GM18873 (cell line): ENCODE data around the gene VAMP4.

ENCODE experiments used
- ATAC-seq: cut with Tn5 transposase; IDR thresholded peaks from one replicate; pipeline ENCODE4 v1.9.1; 2021; ENCODE audit warnings: mild to moderate bottlenecking, moderate library complexity, moderate number of reproducible peaks; ENCODE audit not compliant: unreplicated experiment, low FRiP score

VAMP4 gene, protein sequence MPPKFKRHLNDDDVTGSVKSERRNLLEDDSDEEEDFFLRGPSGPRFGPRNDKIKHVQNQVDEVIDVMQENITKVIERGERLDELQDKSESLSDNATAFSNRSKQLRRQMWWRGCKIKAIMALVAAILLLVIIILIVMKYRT

DNA sequence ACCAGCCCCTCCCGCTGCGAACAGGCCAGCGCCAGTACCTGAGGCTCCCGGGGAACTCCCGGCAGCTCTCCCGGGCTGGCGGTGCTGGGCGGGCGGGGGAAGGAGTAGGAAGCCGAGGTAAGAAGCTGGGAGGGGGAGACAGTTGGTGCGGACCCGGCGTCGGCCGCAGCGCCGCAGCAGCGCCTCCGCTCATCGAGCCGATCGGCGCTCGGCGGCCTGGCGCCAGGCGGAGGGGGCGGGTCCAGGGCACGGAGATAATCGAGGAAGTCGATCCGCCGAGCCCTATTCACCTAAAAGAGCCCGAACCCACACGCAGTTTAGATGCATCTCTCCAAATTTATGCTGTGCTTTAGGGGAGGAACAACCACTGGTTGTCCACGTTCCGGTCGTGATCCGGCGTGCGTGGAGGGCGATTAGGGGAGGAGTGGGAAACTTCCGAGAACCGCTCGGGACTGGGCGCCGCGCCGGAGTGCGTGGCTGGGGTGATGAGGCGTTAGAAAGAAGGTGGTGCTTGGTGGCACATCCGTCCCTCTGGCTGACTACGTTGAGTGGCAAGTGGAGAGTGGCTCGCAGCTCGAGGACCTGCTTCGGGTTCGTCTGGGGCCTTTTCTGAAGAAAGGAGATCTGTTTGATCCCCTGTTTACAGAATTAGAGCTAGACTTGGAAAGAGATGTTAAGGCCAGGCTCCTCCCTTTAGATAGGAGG, at the start of gene VAMP4:
Gene VAMP4 (minus strand): TSS at position 194 of the 705 bp plus-strand sequence. CDS start 3,651 bp downstream, outside the sequence.
- peak; percentile 90 for ATAC-seq

DNA sequence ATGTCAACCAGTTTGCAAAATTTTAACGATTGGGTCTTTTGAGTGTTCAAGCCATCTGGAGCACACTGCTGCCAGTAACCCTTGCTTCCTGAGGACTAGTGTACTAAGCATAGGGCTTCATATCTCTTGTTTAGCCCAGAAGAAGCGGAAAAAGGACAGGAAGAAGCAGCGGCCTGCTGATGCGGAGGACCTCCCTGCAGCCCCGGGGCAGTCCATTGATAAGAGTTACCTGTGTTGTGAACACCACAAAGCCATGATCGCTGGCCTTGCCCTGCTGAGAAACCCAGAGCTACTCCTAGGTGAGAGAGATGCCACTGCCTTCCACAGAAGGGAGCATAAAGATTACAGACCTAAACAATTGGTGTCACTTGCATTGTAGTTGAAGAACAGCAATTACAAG, 48.5 kb upstream of the VAMP4 start:
- ATAC-seq: no peak

DNA sequence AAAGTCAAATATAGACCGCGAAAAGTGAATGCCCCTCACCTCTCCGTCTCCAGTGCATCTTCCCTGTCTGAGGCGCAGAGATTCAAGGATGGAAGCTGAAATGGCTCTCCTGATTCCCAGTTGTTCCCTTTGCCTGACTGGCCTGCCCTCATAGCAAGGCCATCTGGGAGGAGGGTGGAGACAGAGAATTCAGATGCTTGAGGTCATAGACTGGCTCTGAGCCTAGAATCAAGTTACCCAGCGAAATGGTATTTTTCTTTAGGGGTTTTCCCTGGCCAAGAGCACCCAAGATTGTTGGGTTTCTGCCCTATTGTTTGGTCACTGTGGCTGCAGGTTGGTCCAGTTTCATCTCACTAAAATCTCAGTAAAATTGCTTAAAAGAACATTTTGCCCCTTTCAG, 46.8 kb upstream of the VAMP4 start:
- ATAC-seq: no peak

DNA sequence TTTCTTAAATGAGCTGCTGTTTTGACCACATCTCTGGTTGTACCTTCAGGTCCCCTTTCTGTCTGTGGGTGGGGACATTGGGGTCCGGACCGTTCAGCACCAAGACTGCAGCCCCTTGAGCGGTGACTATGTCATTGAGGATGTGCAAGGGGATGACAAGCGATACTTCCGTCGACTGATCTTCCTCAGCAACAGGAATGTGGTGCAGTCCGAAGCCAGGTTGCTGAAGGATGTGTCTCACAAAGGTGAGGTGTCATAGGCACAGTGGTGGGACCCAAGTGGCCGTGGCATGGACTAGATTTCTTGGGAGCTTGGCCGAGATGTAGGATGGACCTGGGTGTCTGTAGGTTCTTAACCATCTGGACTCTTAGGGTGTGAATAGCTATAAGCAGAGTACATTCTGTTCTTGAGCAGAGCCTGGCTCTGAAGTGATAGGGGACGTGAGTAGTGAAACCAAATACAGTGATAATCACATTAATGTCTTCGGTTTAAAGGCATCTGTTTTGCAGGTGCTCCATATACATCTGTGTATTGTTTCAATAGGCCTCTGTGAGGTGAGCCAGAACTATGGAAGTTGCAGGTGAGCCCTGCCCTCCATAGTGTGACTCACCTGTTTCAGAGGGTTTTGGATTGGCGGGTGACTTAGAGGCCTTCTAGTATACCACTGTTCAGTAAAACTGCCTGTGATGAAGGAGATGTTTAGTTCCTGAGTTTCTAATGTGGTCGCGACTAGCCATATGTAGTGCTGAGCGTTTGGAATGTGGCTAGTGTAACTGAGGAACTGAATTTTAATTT, 46.0 kb upstream of the VAMP4 start:
- ATAC-seq: no peak

DNA sequence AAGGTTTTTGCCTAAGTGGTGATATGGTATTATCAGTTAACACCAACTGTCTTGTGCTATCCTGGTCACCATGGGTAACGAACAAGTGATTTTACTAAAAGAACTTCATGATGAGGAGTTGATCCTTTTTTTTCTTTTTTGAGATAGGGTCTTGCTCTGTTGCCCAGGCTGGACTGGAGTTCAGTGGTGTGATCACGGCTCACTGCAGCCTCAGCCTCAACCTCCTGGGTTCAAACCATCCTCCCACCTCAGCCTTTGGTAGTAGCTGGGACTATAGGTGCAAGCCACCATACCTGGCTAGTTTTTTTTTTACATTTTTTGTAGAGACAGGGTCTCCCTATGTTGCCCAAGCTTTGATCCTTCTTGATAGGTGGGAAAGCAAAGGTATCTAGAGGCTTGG, 44.7 kb upstream of the VAMP4 start:
- ATAC-seq: no peak

DNA sequence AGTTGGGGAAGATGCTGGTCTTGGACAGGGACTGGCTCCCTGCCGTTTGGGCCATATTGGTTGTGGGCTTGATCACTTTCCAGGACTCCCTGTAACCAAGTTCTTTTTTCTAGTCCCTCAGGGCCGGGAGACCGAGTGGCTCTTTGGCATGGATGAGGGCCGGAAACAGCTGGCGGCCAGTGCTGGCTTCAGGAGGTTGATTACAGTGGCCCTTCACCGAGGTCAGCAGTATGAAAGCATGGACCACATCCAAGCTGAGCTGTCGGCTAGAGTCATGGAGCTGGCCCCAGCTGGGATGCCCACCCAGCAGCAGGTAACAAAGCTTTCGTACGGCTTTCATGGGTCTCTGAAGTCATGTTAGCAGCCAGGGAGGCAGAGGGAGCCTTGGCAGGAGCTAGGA, 43.9 kb upstream of the VAMP4 start:
- ATAC-seq: no peak

DNA sequence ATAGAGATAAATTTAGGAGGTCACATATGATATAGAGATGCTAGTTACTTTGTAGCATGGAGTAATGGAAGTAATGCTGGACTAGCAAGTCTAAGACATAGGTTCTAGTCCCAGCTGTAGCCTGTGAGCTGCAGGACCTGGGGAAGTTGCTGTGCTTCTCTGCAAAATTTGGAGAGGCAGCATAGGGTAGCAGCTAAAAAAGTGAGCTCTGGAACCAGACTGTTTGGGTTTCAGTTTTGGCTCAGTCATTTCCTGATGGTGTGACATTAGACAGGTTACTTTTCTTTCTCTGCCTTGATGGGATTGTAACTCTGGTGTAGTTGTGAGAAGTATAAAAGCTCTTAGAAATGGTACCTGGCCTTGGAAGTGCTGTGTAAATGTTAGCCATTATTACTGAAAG, 42.9 kb upstream of the VAMP4 start:
- no peak for ATAC-seq

DNA sequence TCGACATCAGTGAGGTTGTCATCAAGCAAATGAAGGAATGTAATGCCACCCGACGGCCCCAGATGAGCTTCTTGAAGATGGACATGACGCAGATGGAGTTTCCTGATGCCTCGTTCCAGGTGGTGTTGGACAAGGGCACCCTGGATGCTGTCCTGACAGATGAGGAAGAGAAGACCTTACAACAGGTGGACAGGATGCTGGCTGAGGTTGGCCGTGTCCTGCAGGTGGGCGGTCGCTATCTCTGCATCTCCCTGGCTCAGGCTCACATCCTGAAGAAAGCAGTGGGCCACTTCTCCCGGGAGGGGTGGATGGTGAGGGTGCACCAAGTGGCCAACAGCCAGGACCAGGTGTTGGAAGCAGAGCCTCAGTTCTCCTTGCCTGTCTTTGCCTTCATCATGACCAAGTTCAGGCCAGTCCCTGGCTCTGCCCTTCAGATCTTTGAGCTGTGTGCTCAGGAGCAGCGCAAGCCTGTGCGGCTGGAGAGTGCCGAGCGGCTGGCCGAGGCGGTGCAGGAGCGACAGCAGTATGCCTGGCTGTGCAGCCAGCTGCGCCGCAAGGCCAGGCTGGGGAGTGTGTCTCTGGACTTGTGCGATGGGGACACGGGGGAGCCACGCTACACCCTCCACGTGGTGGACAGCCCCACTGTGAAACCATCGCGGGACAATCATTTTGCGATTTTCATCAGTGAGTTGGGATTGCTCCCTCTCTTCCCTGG, 42.1 kb upstream of the VAMP4 start:
- no peak for ATAC-seq

DNA sequence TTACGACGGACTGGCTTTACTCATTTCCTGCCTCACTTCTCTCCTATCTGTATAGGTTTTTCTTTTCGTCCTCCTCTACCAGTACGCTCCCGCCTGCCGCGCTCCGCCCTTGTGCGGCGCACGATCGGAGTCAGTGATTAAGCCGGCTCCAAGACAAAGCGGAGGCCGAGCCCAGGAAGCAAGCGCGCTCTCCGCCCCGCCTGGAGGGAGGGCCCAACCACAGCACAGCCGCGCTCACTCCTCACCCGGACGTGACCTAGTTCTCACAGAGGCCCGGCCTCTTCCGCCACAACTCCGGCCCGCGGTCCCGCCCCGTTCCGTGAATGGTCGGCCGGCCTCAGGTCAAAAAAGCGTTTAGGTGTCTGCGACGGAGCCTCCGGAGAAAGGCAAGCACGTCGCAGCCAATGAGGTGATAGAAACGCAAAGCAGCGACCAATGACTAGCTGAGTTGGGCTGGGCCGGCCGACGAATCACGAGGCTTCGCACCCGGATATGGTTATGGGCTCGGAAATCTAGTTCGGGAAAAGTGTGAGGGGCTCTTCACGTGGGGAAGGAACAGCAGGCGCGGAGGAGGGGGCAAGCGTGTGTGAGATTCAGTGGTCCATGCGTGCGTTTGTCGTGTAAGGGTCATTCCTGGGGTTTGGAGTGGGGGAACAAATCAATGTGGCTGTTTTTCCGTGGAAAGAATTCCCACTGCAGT, 39.5 kb upstream of the VAMP4 start, which contains the start of gene METTL13:
Gene METTL13 (plus strand): TSS at position 485 of the 700 bp plus-strand sequence. CDS start 308 bp downstream, outside the sequence.
- peak; percentile 96 for ATAC-seq

DNA sequence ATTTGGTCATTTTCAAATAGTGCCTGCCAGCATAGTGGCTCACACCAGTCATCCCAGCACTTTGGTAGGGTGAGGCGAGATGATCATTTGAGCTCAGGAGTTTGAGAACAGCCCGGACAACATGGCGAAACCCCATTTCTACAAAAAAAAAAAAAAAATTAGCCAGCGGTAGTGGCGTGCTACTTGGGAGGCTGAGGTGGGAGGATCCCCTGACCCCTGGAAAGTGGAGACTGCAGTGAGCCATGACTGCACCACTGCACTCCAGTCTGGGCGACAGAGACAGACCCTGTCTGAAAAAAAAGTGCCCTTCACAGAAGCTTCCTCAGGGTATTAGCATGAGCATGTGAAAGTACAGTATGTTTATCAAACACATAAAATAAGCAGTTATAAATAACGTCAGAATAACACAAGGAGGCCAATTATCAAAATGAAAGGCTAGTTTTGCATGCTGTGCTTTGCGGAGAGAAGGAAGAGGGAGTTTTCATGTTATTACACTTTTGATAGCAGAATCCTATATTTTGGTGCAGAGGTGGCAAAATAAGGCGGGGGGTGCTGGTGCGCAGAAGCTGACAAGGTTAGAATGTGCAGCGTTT, 38.8 kb upstream of the VAMP4 start:
- no peak for ATAC-seq

DNA sequence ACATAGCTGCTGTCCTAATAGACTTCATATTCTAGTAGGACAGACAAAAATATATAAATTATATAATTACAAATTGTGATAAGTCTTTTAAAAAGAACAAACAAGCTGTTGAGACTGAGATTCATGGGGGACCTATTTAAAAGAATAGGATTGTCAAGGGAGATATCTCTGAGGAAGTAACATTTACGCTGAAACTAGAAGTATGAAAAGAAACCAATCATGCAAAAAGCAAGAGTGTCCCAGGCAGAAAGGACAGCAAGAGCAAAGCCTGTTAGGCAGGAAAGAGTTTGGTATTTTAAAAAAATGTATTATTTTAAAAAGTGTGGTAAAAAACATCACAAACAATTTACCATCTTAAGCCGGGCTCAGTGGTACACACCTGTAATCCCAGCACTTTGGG, 30.4 kb upstream of the VAMP4 start:
- no peak for ATAC-seq

DNA sequence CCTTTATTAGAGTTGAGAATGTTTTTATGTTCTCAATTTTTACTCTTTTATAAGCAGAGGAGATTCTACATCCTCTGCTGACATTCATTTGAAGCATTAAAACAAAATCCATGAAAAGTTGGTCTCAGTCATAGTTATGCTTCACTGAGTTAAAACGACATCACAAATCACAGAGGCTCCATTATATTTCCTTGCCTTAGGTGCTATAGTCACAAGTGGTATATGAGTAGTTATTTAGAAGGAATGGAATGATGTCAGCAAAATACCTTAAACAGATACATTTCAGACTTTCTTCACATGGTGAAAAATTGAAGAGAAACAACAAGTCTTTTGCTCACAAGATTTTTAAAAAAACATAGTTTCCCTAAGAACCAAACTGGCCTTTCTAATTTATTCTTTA, 27.9 kb upstream of the VAMP4 start:
- ATAC-seq: no peak

DNA sequence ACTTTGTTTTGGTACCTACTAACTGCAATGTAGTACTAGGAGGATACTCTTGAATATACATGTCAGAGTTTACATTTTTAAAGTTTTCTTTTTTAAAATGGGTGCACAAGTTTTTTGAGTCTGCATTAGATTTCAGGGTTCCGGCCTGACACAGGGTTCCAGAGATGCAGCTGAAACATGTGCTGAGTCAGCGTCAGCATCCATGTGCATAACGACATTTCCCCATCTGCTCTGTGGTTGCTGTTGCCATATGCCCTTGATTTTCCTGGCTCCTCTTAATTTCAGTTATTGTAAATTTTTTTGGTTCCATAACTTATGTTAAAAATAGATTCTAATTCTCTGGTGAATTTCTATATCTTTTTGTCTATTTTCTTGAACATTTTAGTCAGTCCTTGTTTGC, 27.3 kb upstream of the VAMP4 start:
- ATAC-seq: no peak

DNA sequence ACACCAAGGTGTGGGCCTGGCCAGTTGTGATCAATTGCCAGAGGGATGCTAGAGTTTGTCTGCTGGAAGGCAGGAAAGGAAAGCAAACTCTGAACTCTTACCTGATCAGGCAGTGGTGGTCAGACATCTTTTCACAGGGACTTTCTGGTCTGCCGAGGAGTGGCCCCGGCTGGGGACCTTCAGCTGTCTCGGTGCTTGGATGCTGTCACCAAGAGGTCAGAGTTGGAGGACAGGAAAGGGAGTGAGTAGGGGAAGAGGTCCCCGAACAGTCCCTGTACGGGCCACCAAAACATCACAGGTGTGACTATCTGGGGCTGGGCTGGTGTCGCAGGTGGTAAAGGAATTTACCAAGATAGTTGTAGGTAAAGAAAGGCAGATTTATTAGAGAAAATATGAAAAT, 21.9 kb upstream of the VAMP4 start:
- no peak for ATAC-seq

DNA sequence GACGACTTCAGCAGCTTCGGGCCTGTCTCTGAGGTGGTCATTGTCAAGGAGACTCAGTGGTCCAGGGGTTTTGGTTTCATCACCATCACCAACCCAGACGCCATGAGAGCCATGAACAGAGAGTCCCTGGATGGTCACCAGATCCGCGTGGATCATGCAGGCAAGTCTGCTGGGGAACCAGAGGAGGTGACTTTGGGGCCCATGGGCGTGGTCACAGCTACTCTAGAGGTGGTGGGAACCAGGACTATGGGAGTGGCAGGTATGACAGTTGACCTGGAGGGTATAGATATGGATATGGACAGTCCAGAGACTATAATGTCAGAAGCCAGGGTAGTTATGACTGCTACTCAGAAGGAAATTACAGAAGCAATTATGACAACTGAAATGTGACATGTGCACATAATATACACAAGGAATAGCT, 20.3 kb upstream of the VAMP4 start:
- ATAC-seq: no peak

DNA sequence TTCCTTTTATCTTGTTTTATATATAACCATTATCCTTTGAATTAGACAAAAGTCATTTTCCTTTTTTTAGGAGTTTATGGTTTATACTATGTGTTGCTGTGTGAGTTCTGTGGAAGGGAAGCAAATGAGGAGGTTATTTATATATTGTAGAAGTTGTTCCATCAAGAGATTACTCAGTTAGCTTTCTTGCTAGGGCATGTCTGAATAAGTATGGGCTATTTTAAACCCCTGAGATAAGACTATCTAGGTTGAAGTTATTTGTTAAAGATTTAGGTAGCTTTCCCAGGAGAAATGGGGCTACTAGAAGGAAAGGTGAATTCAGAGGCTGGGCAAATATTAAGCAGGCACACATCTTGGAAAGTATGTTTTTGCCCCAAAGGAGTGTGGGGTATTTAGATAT, 16.1 kb upstream of the VAMP4 start:
- no peak for ATAC-seq

DNA sequence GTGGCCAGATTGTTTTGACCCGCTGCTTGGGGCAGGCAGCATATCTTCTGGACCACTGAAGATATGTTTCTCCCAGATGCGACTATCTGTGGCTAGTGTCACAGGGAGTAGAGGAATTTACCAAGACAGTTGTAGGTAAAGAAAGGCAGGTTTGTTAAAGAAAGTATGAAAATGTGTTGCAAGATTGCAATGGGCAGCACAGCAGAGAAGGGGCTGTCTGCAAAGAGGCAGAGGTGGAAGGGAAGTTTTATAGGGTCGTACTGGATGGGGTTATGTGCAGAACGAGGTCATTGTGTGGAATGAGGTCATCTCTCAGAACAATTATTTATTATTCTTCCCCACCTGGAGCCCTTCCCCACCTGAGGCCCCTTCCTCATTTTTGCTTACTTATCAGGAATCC, 15.0 kb upstream of the VAMP4 start:
- ATAC-seq: no peak

DNA sequence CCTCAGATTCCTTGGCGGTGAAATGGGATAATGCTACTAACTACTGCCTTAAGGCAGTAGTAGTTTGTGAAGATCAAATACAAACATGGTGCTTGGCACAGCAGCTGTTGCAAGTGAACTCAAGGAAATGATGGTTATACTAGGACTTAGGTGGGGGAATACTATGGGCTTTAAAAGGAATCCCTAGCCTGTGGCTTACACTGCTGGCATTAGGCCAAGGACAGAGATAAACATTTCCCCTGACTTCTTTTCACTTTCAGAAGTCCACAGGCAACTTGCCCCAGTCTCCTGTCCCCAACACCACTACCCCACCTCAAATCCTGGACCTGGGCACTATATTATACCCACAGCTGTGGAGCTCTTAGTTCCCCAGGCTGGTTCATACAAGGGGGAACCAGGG, 13.1 kb upstream of the VAMP4 start:
- no peak for ATAC-seq

DNA sequence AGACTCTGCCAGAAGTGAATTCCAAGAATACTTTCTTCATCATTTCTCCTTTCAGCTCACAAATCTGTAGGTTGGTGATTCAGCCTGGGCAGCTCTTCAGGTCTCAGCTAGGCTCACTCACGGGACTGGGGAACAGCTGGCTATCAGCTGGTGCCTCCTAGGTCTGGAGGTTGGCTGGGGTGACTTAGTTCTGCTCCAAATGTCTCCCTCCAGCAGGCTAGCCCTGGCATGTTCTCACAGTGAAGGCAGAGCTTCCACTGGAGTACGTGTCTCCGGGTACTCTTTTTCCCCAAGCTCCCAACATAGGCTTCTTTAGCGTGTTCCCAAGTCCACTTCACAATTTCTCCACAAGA, 12.5 kb upstream of the VAMP4 start:
- ATAC-seq: no peak

DNA sequence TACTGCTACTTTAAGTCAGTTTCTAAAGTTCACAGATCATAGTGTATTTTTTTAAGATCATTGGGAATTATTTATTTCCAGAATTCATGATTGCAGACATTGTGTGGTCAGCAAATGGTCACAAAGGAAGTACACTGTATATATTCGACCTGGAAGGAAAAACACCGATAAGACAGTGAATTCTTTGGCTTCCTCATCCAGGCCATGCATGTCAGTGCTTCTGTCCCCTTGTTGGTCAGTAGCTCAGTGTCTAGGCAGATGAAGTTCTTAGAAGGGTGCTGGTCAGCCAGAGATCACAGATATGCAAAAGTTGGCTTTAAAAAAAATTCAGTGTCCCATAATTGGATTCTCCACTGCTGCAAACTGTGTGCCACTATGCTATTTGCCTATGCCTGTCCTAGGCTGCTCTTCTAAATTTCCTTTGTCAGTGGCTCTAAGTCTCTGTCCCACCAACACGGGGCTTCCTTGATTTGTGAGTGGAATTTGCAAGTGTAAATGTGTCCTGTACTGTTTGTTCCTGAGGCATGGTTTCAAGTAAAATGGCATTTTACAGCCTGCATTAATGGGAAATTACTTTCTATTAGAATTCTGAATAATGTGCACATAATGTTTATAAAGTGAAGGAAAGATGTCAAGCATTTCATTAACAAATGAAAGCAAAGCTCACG, 12.0 kb upstream of the VAMP4 start:
- ATAC-seq: no peak
